HepG2 (cell line): ENCODE data around the gene PRDX5. TPM values are rescaled to one million over a fixed set of nuclear protein-coding genes. Genes with fewer than 3 reads are reported as not detected.

Source experiments
- EZH2 ChIP-seq: conservative IDR thresholded peaks from 2 replicates; pipeline ENCODE4 v1.6.1; 2012; ENCODE audit warnings: mild to moderate bottlenecking, low read depth, low read length, moderate library complexity
- JARID2 ChIP-seq: sonication (generic); formaldehyde crosslinking; IDR thresholded peaks from 2 replicates; pipeline ENCODE4 v1.8.1; 2023; ENCODE audit warnings: missing genetic modification reagents, inconsistent platforms; ENCODE audit not compliant: insufficient replicate concordance
- KLF15 ChIP-seq: sonication (generic); formaldehyde crosslinking; IDR thresholded peaks from 2 replicates; pipeline ENCODE4 v1.8.1; 2023; ENCODE audit warnings: borderline replicate concordance, mild to moderate bottlenecking, inconsistent platforms, missing genetic modification reagents, mixed read lengths
- NKX3-1 ChIP-seq: sonication (generic); formaldehyde crosslinking; IDR thresholded peaks from 2 replicates; pipeline ENCODE4 v1.5.0; 2020; ENCODE audit warnings: missing genetic modification reagents
- RAD51 ChIP-seq: fragments of 450-650 bp; IDR thresholded peaks from 2 replicates; pipeline ENCODE4 v1.6.1; 2016; ENCODE audit warnings: borderline replicate concordance
- ZNF510 ChIP-seq: sonication (generic); formaldehyde crosslinking; IDR thresholded peaks from 2 replicates; pipeline ENCODE4 v1.4.0; 2020; ENCODE audit warnings: low read depth, mild to moderate bottlenecking, missing genetic modification reagents
- ZNF766 ChIP-seq: sonication (generic); formaldehyde crosslinking; IDR thresholded peaks from 2 replicates; pipeline ENCODE4 v1.5.0; 2020; ENCODE audit warnings: missing genetic modification reagents, borderline replicate concordance
- polyA plus RNA-seq, 8 experiments: library from polyadenylated mRNA; depleted of rRNA in 3 of 8; stranded (reverse) in 7 of 8; unstranded in 1 of 8; fragments of >200 nt; fragmentation: Illumina TruSeq in 4 of 8; extraction: Trizol in 4 of 8; gene quantifications; 2 replicates each; pipeline versions ENCODE4 v1.2.1 to v1.2.3, GENCODE V29; 2011 to 2016; ENCODE audit warnings: low read depth in 4 of 8, missing spikeins in 1 of 8, mixed read lengths in 1 of 8; ENCODE audit not compliant: insufficient read depth in 1 of 8
- total RNA-seq, 5 experiments: library from RNA; depleted of rRNA; stranded (reverse); fragments of >200 nt; fragmentation: Illumina TruSeq; extraction: Trizol; gene quantifications; 2 replicates each; pipeline ENCODE4 v1.2.3, GENCODE V29; 2016; ENCODE audit warnings: low read depth in 1 of 5
- TF ChIP-seq, protein P1 (sequence below): sonication (generic); formaldehyde crosslinking; IDR thresholded peaks from 2 replicates; pipeline ENCODE4 v1.4.0; 2020; ENCODE audit warnings: missing genetic modification reagents
- TF ChIP-seq, protein P2 (sequence below): IDR thresholded peaks from 2 replicates; pipeline ENCODE4 v1.6.1; 2012; ENCODE audit warnings: low read depth, low read length, improper control_type of control experiment
- TF ChIP-seq, protein P3 (sequence below): sonication (generic); formaldehyde crosslinking; IDR thresholded peaks from 2 replicates; pipeline ENCODE4 v1.9.0; 2021; ENCODE audit warnings: mild to moderate bottlenecking, missing genetic modification reagents
- TF ChIP-seq, protein P4 (sequence below): sonication (generic); formaldehyde crosslinking; IDR thresholded peaks from 2 replicates; pipeline ENCODE4 v1.8.0; 2022; ENCODE audit warnings: mild to moderate bottlenecking, missing genetic modification reagents, moderate library complexity
- TF ChIP-seq, protein P5 (sequence below): sonication (generic); formaldehyde crosslinking; IDR thresholded peaks from 2 replicates; pipeline ENCODE4 v1.5.1; 2020; ENCODE audit warnings: missing genetic modification reagents, mild to moderate bottlenecking, borderline replicate concordance

Gene PRDX5
- total and polyA plus RNA-seq, 2 of the 13 experiments (the other 11 are each of a cell fraction or from before 2014, with no cell fraction given): 215 to 311 TPM

DNA sequence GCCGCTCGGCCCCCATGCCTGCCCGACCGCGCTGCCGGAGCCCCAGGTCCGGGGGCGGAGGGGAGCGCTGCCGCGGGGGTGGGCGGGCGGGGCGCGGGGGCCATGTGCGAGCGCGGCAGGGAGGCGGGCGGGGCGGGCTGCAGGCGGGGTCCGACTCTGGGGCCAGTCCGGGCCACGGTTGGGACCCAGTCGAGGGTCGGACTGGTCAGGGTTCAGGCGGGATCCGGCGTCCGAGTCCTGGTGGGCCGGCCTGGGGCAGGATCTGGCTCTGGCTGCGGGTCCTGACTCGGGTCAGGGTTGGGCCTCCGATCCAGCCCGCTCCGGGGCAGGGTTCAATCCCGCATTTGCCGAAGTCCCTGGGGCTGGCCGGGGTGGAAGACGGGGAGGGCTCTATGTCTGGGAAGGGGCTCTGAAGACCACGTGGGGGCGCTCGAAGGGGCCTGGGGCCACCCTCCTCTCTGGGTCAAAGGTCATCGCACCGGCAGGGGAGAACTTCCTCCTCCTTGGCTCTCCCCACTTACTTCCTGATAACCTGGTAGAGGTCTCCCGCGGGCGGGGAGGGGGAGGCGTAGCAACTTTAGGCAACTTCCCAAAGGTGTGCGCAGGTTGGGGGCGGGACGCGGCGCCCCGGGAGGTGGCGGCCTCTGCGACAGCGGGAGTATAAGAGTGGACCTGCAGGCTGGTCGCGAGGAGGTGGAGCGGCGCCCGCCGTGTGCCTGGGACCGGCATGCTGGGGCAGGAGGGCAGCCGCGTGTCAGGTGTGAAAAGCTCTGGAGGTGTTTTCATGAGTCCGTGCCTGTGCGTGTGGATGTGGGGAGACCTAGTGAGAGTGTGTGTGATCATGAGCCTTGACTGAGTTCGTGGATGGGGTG, 12.0 kb upstream of the PRDX5 start (continued):
- TF ChIP-seq, protein P1, sequence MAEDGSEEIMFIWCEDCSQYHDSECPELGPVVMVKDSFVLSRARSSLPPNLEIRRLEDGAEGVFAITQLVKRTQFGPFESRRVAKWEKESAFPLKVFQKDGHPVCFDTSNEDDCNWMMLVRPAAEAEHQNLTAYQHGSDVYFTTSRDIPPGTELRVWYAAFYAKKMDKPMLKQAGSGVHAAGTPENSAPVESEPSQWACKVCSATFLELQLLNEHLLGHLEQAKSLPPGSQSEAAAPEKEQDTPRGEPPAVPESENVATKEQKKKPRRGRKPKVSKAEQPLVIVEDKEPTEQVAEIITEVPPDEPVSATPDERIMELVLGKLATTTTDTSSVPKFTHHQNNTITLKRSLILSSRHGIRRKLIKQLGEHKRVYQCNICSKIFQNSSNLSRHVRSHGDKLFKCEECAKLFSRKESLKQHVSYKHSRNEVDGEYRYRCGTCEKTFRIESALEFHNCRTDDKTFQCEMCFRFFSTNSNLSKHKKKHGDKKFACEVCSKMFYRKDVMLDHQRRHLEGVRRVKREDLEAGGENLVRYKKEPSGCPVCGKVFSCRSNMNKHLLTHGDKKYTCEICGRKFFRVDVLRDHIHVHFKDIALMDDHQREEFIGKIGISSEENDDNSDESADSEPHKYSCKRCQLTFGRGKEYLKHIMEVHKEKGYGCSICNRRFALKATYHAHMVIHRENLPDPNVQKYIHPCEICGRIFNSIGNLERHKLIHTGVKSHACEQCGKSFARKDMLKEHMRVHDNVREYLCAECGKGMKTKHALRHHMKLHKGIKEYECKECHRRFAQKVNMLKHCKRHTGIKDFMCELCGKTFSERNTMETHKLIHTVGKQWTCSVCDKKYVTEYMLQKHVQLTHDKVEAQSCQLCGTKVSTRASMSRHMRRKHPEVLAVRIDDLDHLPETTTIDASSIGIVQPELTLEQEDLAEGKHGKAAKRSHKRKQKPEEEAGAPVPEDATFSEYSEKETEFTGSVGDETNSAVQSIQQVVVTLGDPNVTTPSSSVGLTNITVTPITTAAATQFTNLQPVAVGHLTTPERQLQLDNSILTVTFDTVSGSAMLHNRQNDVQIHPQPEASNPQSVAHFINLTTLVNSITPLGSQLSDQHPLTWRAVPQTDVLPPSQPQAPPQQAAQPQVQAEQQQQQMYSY (CRISPR knock-in tag): peak; percentile 89
- TF ChIP-seq, protein P2, sequence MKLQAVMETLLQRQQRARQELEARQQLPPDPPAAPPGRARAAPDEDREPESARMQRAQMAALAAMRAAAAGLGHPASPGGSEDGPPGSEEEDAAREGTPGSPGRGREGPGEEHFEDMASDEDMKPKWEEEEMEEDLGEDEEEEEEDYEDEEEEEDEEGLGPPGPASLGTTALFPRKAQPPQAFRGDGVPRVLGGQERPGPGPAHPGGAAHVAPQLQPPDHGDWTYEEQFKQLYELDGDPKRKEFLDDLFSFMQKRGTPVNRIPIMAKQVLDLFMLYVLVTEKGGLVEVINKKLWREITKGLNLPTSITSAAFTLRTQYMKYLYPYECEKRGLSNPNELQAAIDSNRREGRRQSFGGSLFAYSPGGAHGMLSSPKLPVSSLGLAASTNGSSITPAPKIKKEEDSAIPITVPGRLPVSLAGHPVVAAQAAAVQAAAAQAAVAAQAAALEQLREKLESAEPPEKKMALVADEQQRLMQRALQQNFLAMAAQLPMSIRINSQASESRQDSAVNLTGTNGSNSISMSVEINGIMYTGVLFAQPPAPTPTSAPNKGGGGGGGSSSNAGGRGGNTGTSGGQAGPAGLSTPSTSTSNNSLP: no peak
- TF ChIP-seq, protein P3, sequence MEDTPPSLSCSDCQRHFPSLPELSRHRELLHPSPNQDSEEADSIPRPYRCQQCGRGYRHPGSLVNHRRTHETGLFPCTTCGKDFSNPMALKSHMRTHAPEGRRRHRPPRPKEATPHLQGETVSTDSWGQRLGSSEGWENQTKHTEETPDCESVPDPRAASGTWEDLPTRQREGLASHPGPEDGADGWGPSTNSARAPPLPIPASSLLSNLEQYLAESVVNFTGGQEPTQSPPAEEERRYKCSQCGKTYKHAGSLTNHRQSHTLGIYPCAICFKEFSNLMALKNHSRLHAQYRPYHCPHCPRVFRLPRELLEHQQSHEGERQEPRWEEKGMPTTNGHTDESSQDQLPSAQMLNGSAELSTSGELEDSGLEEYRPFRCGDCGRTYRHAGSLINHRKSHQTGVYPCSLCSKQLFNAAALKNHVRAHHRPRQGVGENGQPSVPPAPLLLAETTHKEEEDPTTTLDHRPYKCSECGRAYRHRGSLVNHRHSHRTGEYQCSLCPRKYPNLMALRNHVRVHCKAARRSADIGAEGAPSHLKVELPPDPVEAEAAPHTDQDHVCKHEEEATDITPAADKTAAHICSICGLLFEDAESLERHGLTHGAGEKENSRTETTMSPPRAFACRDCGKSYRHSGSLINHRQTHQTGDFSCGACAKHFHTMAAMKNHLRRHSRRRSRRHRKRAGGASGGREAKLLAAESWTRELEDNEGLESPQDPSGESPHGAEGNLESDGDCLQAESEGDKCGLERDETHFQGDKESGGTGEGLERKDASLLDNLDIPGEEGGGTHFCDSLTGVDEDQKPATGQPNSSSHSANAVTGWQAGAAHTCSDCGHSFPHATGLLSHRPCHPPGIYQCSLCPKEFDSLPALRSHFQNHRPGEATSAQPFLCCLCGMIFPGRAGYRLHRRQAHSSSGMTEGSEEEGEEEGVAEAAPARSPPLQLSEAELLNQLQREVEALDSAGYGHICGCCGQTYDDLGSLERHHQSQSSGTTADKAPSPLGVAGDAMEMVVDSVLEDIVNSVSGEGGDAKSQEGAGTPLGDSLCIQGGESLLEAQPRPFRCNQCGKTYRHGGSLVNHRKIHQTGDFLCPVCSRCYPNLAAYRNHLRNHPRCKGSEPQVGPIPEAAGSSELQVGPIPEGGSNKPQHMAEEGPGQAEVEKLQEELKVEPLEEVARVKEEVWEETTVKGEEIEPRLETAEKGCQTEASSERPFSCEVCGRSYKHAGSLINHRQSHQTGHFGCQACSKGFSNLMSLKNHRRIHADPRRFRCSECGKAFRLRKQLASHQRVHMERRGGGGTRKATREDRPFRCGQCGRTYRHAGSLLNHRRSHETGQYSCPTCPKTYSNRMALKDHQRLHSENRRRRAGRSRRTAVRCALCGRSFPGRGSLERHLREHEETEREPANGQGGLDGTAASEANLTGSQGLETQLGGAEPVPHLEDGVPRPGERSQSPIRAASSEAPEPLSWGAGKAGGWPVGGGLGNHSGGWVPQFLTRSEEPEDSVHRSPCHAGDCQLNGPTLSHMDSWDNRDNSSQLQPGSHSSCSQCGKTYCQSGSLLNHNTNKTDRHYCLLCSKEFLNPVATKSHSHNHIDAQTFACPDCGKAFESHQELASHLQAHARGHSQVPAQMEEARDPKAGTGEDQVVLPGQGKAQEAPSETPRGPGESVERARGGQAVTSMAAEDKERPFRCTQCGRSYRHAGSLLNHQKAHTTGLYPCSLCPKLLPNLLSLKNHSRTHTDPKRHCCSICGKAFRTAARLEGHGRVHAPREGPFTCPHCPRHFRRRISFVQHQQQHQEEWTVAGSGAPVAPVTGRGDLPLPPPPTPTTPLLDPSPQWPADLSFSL (CRISPR knock-in tag): no peak
- TF ChIP-seq, protein P4, sequence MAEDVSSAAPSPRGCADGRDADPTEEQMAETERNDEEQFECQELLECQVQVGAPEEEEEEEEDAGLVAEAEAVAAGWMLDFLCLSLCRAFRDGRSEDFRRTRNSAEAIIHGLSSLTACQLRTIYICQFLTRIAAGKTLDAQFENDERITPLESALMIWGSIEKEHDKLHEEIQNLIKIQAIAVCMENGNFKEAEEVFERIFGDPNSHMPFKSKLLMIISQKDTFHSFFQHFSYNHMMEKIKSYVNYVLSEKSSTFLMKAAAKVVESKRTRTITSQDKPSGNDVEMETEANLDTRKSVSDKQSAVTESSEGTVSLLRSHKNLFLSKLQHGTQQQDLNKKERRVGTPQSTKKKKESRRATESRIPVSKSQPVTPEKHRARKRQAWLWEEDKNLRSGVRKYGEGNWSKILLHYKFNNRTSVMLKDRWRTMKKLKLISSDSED (CRISPR knock-in tag): no peak
- TF ChIP-seq EZH2: no peak
- TF ChIP-seq NKX3-1: no peak
- TF ChIP-seq ZNF766 (CRISPR knock-in tag): peak; percentile 3; the same call in 1 of the 2 replicates
- no peak for TF ChIP-seq KLF15 (CRISPR knock-in tag)
- TF ChIP-seq JARID2 (CRISPR knock-in tag): no peak
- TF ChIP-seq ZNF510 (CRISPR knock-in tag): no peak
- no peak for TF ChIP-seq RAD51
- TF ChIP-seq, protein P5, sequence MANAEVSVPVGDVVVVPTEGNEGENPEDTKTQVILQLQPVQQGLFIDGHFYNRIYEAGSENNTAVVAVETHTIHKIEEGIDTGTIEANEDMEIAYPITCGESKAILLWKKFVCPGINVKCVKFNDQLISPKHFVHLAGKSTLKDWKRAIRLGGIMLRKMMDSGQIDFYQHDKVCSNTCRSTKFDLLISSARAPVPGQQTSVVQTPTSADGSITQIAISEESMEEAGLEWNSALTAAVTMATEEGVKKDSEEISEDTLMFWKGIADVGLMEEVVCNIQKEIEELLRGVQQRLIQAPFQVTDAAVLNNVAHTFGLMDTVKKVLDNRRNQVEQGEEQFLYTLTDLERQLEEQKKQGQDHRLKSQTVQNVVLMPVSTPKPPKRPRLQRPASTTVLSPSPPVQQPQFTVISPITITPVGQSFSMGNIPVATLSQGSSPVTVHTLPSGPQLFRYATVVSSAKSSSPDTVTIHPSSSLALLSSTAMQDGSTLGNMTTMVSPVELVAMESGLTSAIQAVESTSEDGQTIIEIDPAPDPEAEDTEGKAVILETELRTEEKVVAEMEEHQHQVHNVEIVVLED (CRISPR knock-in tag): no peak
